ENCODE results near the gene GDF7. TPM values are rescaled to one million over a fixed set of nuclear protein-coding genes. Genes with fewer than 3 reads are reported as not detected.

The GDF7 gene
- total RNA-seq, 3 donors from 2014 or later (not counting 1 experiment from before 2014, with no cell fraction given), result 0.02 to 0.10 (median 0.05) TPM

- Histone ChIP-seq H3K36me3 (ENCODE audit: control insufficient read depth, insufficient read depth, low read length) (peaks cover 39% of the 10 kb centered on the region), H3K4me3 (ENCODE audit: low read length) (no peak overlapping the region), H3K9me3 (ENCODE audit: control insufficient read depth, insufficient read depth, low read length) (no peaks in the 10 kb centered on the region), H3K27ac (ENCODE audit: low read length) (no peak overlapping the region), H3K4me1 (ENCODE audit: control insufficient read depth, insufficient read depth, low read length) (peaks cover 18% of the 10 kb centered on the region), H3K27me3 (ENCODE audit: control insufficient read depth, insufficient read depth, low read length) (no peaks in the 10 kb centered on the region)
- Mint-ChIP-seq H3K36me3 (no peaks in the 10 kb centered on the region), H3K4me1 (peaks cover 10 to 18% of the 10 kb centered on the region in 2 donors), H3K4me3 (no peak overlapping the region), H3K9me3 (no peaks in the 10 kb centered on the region), H3K27me3 (ENCODE audit: low read depth in 2 of 2) (no peaks in the 10 kb centered on the region), H3K27ac (no peak overlapping the region)
- WGBS (ENCODE audit: insufficient coverage), result 89% methylated on average over 12 of the region's 13 CpGs
- DNase-seq (no peak), ATAC-seq (no peak)
- intact Hi-C loops (cut with micrococcal nuclease), result no loop called here
- TF ChIP-seq, protein P1, sequence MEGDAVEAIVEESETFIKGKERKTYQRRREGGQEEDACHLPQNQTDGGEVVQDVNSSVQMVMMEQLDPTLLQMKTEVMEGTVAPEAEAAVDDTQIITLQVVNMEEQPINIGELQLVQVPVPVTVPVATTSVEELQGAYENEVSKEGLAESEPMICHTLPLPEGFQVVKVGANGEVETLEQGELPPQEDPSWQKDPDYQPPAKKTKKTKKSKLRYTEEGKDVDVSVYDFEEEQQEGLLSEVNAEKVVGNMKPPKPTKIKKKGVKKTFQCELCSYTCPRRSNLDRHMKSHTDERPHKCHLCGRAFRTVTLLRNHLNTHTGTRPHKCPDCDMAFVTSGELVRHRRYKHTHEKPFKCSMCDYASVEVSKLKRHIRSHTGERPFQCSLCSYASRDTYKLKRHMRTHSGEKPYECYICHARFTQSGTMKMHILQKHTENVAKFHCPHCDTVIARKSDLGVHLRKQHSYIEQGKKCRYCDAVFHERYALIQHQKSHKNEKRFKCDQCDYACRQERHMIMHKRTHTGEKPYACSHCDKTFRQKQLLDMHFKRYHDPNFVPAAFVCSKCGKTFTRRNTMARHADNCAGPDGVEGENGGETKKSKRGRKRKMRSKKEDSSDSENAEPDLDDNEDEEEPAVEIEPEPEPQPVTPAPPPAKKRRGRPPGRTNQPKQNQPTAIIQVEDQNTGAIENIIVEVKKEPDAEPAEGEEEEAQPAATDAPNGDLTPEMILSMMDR (IDR thresholded peaks at IDR 0.05), result no peak
These were observed 29.8 kb upstream of the GDF7 start for GRCh38 chr2:20637147-20637546.

DNA sequence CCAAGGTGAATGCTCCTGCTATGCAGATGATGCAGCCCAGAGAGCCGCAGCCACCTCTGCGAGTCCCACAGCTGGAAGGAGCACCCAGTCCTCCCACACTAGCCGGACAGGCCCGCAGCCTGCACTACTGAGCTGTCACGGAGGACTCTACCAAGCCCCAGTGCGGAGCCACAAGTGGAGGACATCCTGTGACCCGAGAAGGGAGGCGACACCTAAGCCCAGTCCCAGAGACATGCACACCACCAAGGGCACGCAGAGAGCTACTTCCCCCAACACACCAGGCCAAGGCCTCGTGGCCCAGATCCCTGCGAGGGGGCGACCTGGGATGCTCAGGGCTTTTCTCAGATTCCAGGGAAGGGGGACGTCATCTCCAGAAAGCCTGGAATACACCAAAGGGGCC is 28.9 kb upstream of the GDF7 start:
- ATAC-seq, result no peak
- WGBS (ENCODE audit: insufficient coverage), result 95% methylated on average over 13 of the region's 13 CpGs
- intact Hi-C loops (cut with micrococcal nuclease), result no loop called here
- H3K4me1 ChIP-seq (ENCODE audit: control insufficient read depth, insufficient read depth, low read length), result peaks cover 22% of the 10 kb centered on the region
- Mint-ChIP-seq H3K9me3 (no peaks in the 10 kb centered on the region), H3K4me3 (no peak overlapping the region), H3K27ac (no peak overlapping the region), H3K4me1 (peaks cover 15 to 18% of the 10 kb centered on the region in 2 donors), H3K36me3 (no peaks in the 10 kb centered on the region), H3K27me3 (ENCODE audit: low read depth in 2 of 2) (no peaks in the 10 kb centered on the region)
- no peak overlapping the region for H3K27ac ChIP-seq (ENCODE audit: low read length)
- peaks cover 39% of the 10 kb centered on the region for H3K36me3 ChIP-seq (ENCODE audit: control insufficient read depth, insufficient read depth, low read length)
- TF ChIP-seq, protein P1 (IDR thresholded peaks at IDR 0.05), result no peak
- H3K4me3 ChIP-seq (ENCODE audit: low read length), result no peak overlapping the region
- no peaks in the 10 kb centered on the region for H3K9me3 ChIP-seq (ENCODE audit: control insufficient read depth, insufficient read depth, low read length)
- H3K27me3 ChIP-seq (ENCODE audit: control insufficient read depth, insufficient read depth, low read length), result no peaks in the 10 kb centered on the region
- no peak for DNase-seq

DNA sequence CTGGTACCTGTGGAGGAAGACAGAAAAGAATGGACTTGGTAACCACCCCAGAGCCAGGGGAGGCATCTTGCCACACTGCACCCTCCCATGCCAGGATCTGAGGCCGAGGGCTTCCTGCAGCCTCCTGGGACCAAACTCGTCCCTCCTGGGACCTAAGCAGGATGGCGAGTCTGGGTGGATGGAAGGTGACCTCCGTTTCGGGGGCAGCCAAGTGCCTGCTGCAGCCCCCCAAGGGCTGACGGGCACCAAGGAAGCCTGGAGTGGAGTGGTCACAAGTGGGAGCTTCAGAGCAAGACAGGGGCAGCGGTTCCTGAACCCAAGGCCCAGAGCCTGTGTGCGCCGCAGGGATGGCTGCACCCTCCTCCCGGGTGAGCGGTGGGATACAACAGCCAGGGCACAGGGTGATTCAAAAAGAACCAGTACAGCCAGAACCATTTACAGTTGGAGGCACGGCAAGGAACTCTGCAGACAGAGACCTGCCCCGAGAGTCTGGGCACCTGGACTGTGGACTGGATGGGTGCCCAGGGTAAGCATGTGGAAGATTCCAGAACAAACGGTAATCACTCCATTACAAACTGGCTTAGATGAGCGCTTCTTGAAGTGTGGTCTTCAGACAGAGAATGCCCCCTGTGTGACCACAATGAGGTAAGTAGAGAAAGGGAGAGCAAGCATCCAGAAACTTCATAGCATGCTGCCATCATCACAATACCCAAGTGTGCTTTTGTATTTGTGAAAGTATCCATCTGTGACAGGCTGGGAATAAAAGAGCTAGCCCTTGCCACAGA is 28.1 kb upstream of the GDF7 start:
- no peaks in the 10 kb centered on the region for H3K9me3 ChIP-seq (ENCODE audit: control insufficient read depth, insufficient read depth, low read length)
- 90% methylated on average over 15 of the region's 15 CpGs for WGBS (ENCODE audit: insufficient coverage)
- H3K27me3 Mint-ChIP-seq (ENCODE audit: low read depth in 2 of 2), result no peaks in the 10 kb centered on the region
- H3K27me3 ChIP-seq (ENCODE audit: control insufficient read depth, insufficient read depth, low read length), result no peaks in the 10 kb centered on the region
- peaks cover 39% of the 10 kb centered on the region for H3K36me3 ChIP-seq (ENCODE audit: control insufficient read depth, insufficient read depth, low read length)
- no peak overlapping the region for H3K27ac Mint-ChIP-seq
- DNase-seq (no peak), ATAC-seq (no peak)
- H3K4me1 Mint-ChIP-seq, result peaks cover 15% of the 10 kb centered on the region in 2 donors
- peaks cover 15% of the 10 kb centered on the region for H3K4me1 ChIP-seq (ENCODE audit: control insufficient read depth, insufficient read depth, low read length)
- H3K9me3 Mint-ChIP-seq, result no peaks in the 10 kb centered on the region
- no peak overlapping the region for H3K4me3 Mint-ChIP-seq
- no peak overlapping the region for H3K4me3 ChIP-seq (ENCODE audit: low read length)
- intact Hi-C loops (cut with micrococcal nuclease), result no loop called here
- no peak overlapping the region for H3K27ac ChIP-seq (ENCODE audit: low read length)
- H3K36me3 Mint-ChIP-seq, result no peaks in the 10 kb centered on the region
- TF ChIP-seq, protein P1 (IDR thresholded peaks at IDR 0.05), result no peak

Data from natural killer cell (primary cell).